ENCODE measurements around the gene SKP1. TPM values are rescaled to one million over a fixed set of nuclear protein-coding genes. Genes with fewer than 3 reads are reported as not detected.

The SKP1 gene
- total and polyA plus RNA-seq, 9 of the 15 experiments (the other 6 are each of a cell fraction or from before 2014, with no cell fraction given) = 301 to 2,109 (median 639) TPM

GRCh38 chr5:134225780-134226440 is 49.2 kb upstream of the SKP1 start, which contains the start of gene PPP2CA (continued):
- TF ChIP-seq SRSF7 (optimal IDR thresholded peaks at IDR 0.05; ENCODE audit: low read depth, low read length) = peak; percentile 41
- peak; percentile 91 for TF ChIP-seq RBBP5 (IDR thresholded peaks at IDR 0.05; ENCODE audit: borderline replicate concordance, insufficient read depth, low read length, poor library complexity, severe bottlenecking)
- peak; percentile 79 for TF ChIP-seq POLR2AphosphoS5 (IDR thresholded peaks at IDR 0.05; ENCODE audit: control insufficient read depth, insufficient read depth, low read depth, low read length)
- no peak for TF ChIP-seq RBM34 (IDR thresholded peaks at IDR 0.05; ENCODE audit: borderline replicate concordance, insufficient read depth, low read length)
- TF ChIP-seq CEBPG (CRISPR knock-in tag; IDR thresholded peaks at IDR 0.05) = no peak
- TF ChIP-seq CEBPG (tag; conservative IDR thresholded peaks at IDR 0.05 in 1 of 2, IDR thresholded peaks at IDR 0.05 in 1 of 2) = no peak
- TF ChIP-seq SREBF2 (CRISPR knock-in tag; IDR thresholded peaks at IDR 0.05) = no peak
- no peak for TF ChIP-seq BCOR (IDR thresholded peaks at IDR 0.05)
- TF ChIP-seq GABPB2 (CRISPR knock-in tag; conservative IDR thresholded peaks at IDR 0.05) = 0 out of 2 replicates have a peak, but pooled peaks have one; percentile 33
- TF ChIP-seq NR2C1 (IDR thresholded peaks at IDR 0.05) = 0 out of 2 replicates have a peak, but pooled peaks have one; percentile 38
- peak; percentile 50; the same call in 1 of the 2 replicates for TF ChIP-seq NR2C1 (tag; IDR thresholded peaks at IDR 0.05)
- no peak for TF ChIP-seq HNRNPUL1 (IDR thresholded peaks at IDR 0.05; ENCODE audit: low read length)
- TF ChIP-seq ZNF354B (CRISPR knock-in tag; IDR thresholded peaks at IDR 0.05) = no peak
- TF ChIP-seq ZNF561 (CRISPR knock-in tag; conservative IDR thresholded peaks at IDR 0.05) = no peak
- peak; percentile 73 for TF ChIP-seq KAT8 (IDR thresholded peaks at IDR 0.05; ENCODE audit: low read depth)
- no peak for TF ChIP-seq ZBTB7A (IDR thresholded peaks at IDR 0.05; ENCODE audit: borderline replicate concordance, control insufficient read depth, low read depth, low read length)
- no peak for TF ChIP-seq FOXM1 (IDR thresholded peaks at IDR 0.05; ENCODE audit: low read depth)
- TF ChIP-seq FOXM1 (CRISPR knock-in tag; IDR thresholded peaks at IDR 0.05; ENCODE audit: low read depth) = peak; percentile 86; the same call in 1 of the 2 replicates
- no peak for TF ChIP-seq ZNF589 (CRISPR knock-in tag; IDR thresholded peaks at IDR 0.05; ENCODE audit: low read depth)
- peak; percentile 90 for TF ChIP-seq CXXC5 (CRISPR knock-in tag; IDR thresholded peaks at IDR 0.05)
- no peak for TF ChIP-seq BHLHE40 (IDR thresholded peaks at IDR 0.05; ENCODE audit: low read length)
- TF ChIP-seq BACH1 (tag; IDR thresholded peaks at IDR 0.05) = no peak
- TF ChIP-seq ZHX1 (conservative IDR thresholded peaks at IDR 0.05; ENCODE audit: low read length) = no peak
- no peak for TF ChIP-seq XRCC3 (IDR thresholded peaks at IDR 0.05)
- peak; percentile 90 for TF ChIP-seq CREM (IDR thresholded peaks at IDR 0.05; ENCODE audit: low read depth)
- TF ChIP-seq DEAF1 (CRISPR knock-in tag; IDR thresholded peaks at IDR 0.05) = no peak
- peak; percentile 40 for TF ChIP-seq EP300 (IDR thresholded peaks at IDR 0.05; ENCODE audit: low read length)

Measured in K562 (cell line).